CD14-positive monocyte (primary cell): ENCODE results near the gene HSPA12B. TPM values are rescaled to one million over a fixed set of nuclear protein-coding genes. Genes with fewer than 3 reads are reported as not detected.

Source experiments
- DNase-seq, 3 donors: peaks; one replicate each; pipeline ENCODE4 v3.0.0-alpha.2; 2011 to 2022
- H2AFZ ChIP-seq: 2 replicates; pipeline ENCODE4 v1.6.0; 2012; ENCODE audit warnings: mild to moderate bottlenecking, low read depth, low read length, inconsistent platforms; ENCODE audit not compliant: insufficient read depth, poor library complexity, severe bottlenecking
- H3K27ac ChIP-seq, 2 donors: 1 replicate in 1 of 2; 2 replicates in 1 of 2; pipeline ENCODE4 v1.5.1; 2012 to 2013; ENCODE audit warnings: low read length in 2 of 2, control low read depth in 1 of 2, inconsistent platforms in 1 of 2, low read depth in 1 of 2, mild to moderate bottlenecking in 1 of 2
- H3K27me3 ChIP-seq, 2 donors: one replicate each; pipeline versions ENCODE4 v1.6.0 to v1.6.1; 2011 to 2013; ENCODE audit warnings: low read length in 2 of 2; ENCODE audit not compliant: control insufficient read depth in 2 of 2, insufficient read depth in 2 of 2
- H3K36me3 ChIP-seq, 2 donors: replicated peaks in 1 of 2; 1 replicate in 1 of 2; 2 replicates in 1 of 2; pipeline versions ENCODE4 v1.5.1 to v1.6.1; 2012 to 2013; ENCODE audit warnings: low read length in 2 of 2, control low read depth in 1 of 2, inconsistent platforms in 1 of 2, mild to moderate bottlenecking in 1 of 2; ENCODE audit not compliant: insufficient read depth in 2 of 2, control insufficient read depth in 1 of 2
- H3K4me1 ChIP-seq, 2 donors: 1 replicate in 1 of 2; 2 replicates in 1 of 2; pipeline versions ENCODE4 v1.5.1 to v1.6.1; 2012 to 2013; ENCODE audit warnings: low read length in 2 of 2, control low read depth in 1 of 2, inconsistent platforms in 1 of 2, mild to moderate bottlenecking in 1 of 2, moderate library complexity in 1 of 2; ENCODE audit not compliant: insufficient read depth in 2 of 2, control insufficient read depth in 1 of 2
- H3K4me2 ChIP-seq: replicated peaks from 2 replicates; pipeline ENCODE3; 2012; ENCODE audit warnings: low read length, moderate library complexity, mild to moderate bottlenecking; ENCODE audit not compliant: poor library complexity, severe bottlenecking; ENCODE audit errors: extremely low read depth
- H3K4me3 ChIP-seq, 3 experiments: fragments of 200-600 bp in 1 of 3; sonication (generic) in 1 of 3; replicated peaks in 1 of 3; 1 replicate in 2 of 3; 2 replicates in 1 of 3; pipeline ENCODE4 v1.5.1; 2011 to 2013; ENCODE audit warnings: low read length in 3 of 3, mild to moderate bottlenecking in 3 of 3, control low read depth in 2 of 3, low read depth in 2 of 3, inconsistent platforms in 1 of 3, moderate library complexity in 1 of 3
- H3K79me2 ChIP-seq: 2 replicates; pipeline ENCODE4 v1.6.0; 2012; ENCODE audit warnings: mild to moderate bottlenecking, control low read depth, inconsistent platforms, low read length, moderate library complexity; ENCODE audit not compliant: insufficient read depth
- H3K9ac ChIP-seq: 2 replicates; pipeline ENCODE4 v1.6.0; 2017; ENCODE audit warnings: low read length, mild to moderate bottlenecking; ENCODE audit not compliant: insufficient read depth, poor library complexity, severe bottlenecking
- H3K9me3 ChIP-seq, 2 donors: replicated peaks in 1 of 2; 1 replicate in 1 of 2; 2 replicates in 1 of 2; pipeline versions ENCODE4 v1.5.1 to v1.6.1; 2012 to 2013; ENCODE audit warnings: low read length in 2 of 2, control low read depth in 1 of 2; ENCODE audit not compliant: control insufficient read depth in 1 of 2, insufficient read depth in 1 of 2
- H4K20me1 ChIP-seq: 2 replicates; pipeline ENCODE4 v1.6.0; 2012; ENCODE audit warnings: mild to moderate bottlenecking, low read length, control low read depth, moderate library complexity; ENCODE audit not compliant: insufficient read depth
- H3K27ac Mint-ChIP-seq, 7 donors: one replicate each; pipeline ENCODE4 v1.8.0; 2020; ENCODE audit warnings: mild to moderate bottlenecking in 7 of 7, mixed read lengths in 7 of 7, moderate library complexity in 6 of 7, inconsistent platforms in 2 of 7
- H3K27me3 Mint-ChIP-seq, 3 donors: one replicate each; pipeline ENCODE4 v1.8.0; 2021 to 2022; ENCODE audit warnings: low read depth in 3 of 3, mild to moderate bottlenecking in 3 of 3, mixed read lengths in 3 of 3, moderate library complexity in 3 of 3, inconsistent platforms in 1 of 3
- H3K36me3 Mint-ChIP-seq, 2 donors: one replicate each; pipeline ENCODE4 v1.8.0; 2020; ENCODE audit warnings: mixed read lengths in 2 of 2, inconsistent platforms in 1 of 2, mild to moderate bottlenecking in 1 of 2
- H3K4me1 Mint-ChIP-seq: one replicate; pipeline ENCODE4 v1.8.0; 2020; ENCODE audit warnings: mild to moderate bottlenecking, mixed read lengths
- H3K4me3 Mint-ChIP-seq, 2 donors: one replicate each; pipeline ENCODE4 v1.8.0; 2020; ENCODE audit warnings: mild to moderate bottlenecking in 2 of 2, mixed read lengths in 2 of 2, moderate library complexity in 1 of 2
- H3K9me3 Mint-ChIP-seq, 7 donors: one replicate each; pipeline ENCODE4 v1.8.0; 2020 to 2022; ENCODE audit warnings: mixed read lengths in 7 of 7, mild to moderate bottlenecking in 6 of 7, moderate library complexity in 6 of 7, inconsistent platforms in 2 of 7
- CTCF ChIP-seq: fragments of 200-600 bp; IDR thresholded peaks from one replicate; pipeline ENCODE4 v1.8.0; 2022; ENCODE audit warnings: antibody characterized with exemption, mild to moderate bottlenecking
- WGBS: methylation state at CpG from one replicate; pipeline ENCODE4 v1.1.5; 2013; ENCODE audit warnings: missing lambda C conversion rate; ENCODE audit not compliant: insufficient coverage; 5-methylcytosine and 5-hydroxymethylcytosine counted together
- intact Hi-C, 2 donors: fragments of 100-400 bp; cut with micrococcal nuclease; formaldehyde crosslinking; loops; one replicate each; pipeline versions ENCODE4 v1.15.0 to v1.15.1; 2023
- polyA plus RNA-seq, 3 donors: library from polyadenylated mRNA; depleted of rRNA in 1 of 3; unstranded in 2 of 3; stranded (reverse) in 1 of 3; fragments of 300-500 nt in 2 of 3; fragments of >200 nt in 1 of 3; fragmentation: Illumina TruSeq in 2 of 3; gene quantifications; 1 replicate in 2 of 3; 2 replicates in 1 of 3; pipeline ENCODE4 v1.2.3, GENCODE V29; 2012 to 2021

The HSPA12B gene
- polyA plus RNA-seq, 3 donors: not detected

- H3K36me3 ChIP-seq: no peaks in the 10 kb centered on the region
- peaks cover 0 to 50% of the 10 kb centered on the region in 2 donors for H3K27me3 ChIP-seq
- no peaks in the 10 kb centered on the region for H3K36me3 Mint-ChIP-seq
- peaks cover 0 to 5% (median 0%) of the 10 kb centered on the region in 7 donors for H3K9me3 Mint-ChIP-seq
- H3K79me2 ChIP-seq: no peaks in the 10 kb centered on the region
- DNase-seq: no peak
- H3K4me2 ChIP-seq: no peak overlapping the region
- no peaks in the 10 kb centered on the region for H4K20me1 ChIP-seq
- peak overlapping the region in 1 of 2 donors; percentile 18 for H3K4me3 Mint-ChIP-seq
- no peak for TF ChIP-seq CTCF
- H3K9me3 ChIP-seq: peaks cover 0 to 4% of the 10 kb centered on the region in 2 donors
- H3K27me3 Mint-ChIP-seq: peaks cover 44 to 59% (median 51%) of the 10 kb centered on the region in 3 donors
- H3K27ac ChIP-seq: no peak overlapping the region
- no peaks in the 10 kb centered on the region for H3K4me1 ChIP-seq
- no peak overlapping the region for H2AFZ ChIP-seq
- intact Hi-C loops: no loop called here
- H3K27ac Mint-ChIP-seq: no peak overlapping the region
- WGBS: 93% methylated on average over 12 of the region's 16 CpGs
- H3K4me3 ChIP-seq: no peak overlapping the region
- no peak overlapping the region for H3K9ac ChIP-seq
- H3K4me1 Mint-ChIP-seq: peaks cover 11% of the 10 kb centered on the region
Observed at GRCh38 chr20:3731944-3732326, 550 bp upstream of the HSPA12B start.

GRCh38 chr20:3733119-3733995 lies 872 bp downstream of the HSPA12B start:
- Histone ChIP-seq H3K27me3 (peaks cover 0 to 37% of the 10 kb centered on the region in 2 donors), H3K9ac (no peak overlapping the region), H3K9me3 (peaks cover 0 to 4% of the 10 kb centered on the region in 2 donors), H3K4me1 (no peaks in the 10 kb centered on the region), H3K36me3 (no peaks in the 10 kb centered on the region), H2AFZ (no peak overlapping the region), H3K79me2 (no peaks in the 10 kb centered on the region), H3K4me3 (no peak overlapping the region), H4K20me1 (no peaks in the 10 kb centered on the region), H3K27ac (no peak overlapping the region), H3K4me2 (no peak overlapping the region)
- no peak for TF ChIP-seq CTCF
- Mint-ChIP-seq H3K4me1 (peaks cover 11% of the 10 kb centered on the region), H3K4me3 (peak overlapping the region in 1 of 2 donors; percentile 80), H3K9me3 (peaks cover 0 to 5% (median 0%) of the 10 kb centered on the region in 7 donors), H3K27me3 (peaks cover 35 to 45% (median 42%) of the 10 kb centered on the region in 3 donors), H3K27ac (no peak overlapping the region), H3K36me3 (no peaks in the 10 kb centered on the region)
- intact Hi-C loops: no loop called here
- DNase-seq: no peak
- WGBS: 98% methylated on average over 16 of the region's 20 CpGs
